OCI-LY3 (cell line): ENCODE results near the gene ACTRT2.

Experiments
- H2AFZ ChIP-seq: fragments of 200-600, 300-600 bp; shearing (Covaris generic); 2 replicates; pipeline ENCODE4 v1.6.0; 2014; ENCODE audit warnings: antibody characterized with exemption, low read depth, low read length
- H3K27ac ChIP-seq: fragments of 200-600, 300-600 bp; sonication (generic); 2 replicates; pipeline ENCODE4 v1.5.1; 2014; ENCODE audit warnings: mild to moderate bottlenecking, low read length, moderate library complexity, mixed read lengths
- H3K27me3 ChIP-seq: fragments of 200-600, 300-600 bp; sonication (generic); 2 replicates; pipeline ENCODE4 v1.6.1; 2014; ENCODE audit warnings: low read depth, low read length, mixed read lengths
- H3K36me3 ChIP-seq: fragments of 200-600, 300-600 bp; sonication (generic); replicated peaks from 2 replicates; pipeline ENCODE3; 2014; ENCODE audit warnings: low read depth, low read length, mixed read lengths
- H3K4me1 ChIP-seq: fragments of 300-600, 200-600 bp; sonication (generic); 2 replicates; pipeline ENCODE4 v1.6.1; 2014; ENCODE audit warnings: low read length, mixed read lengths
- H3K4me2 ChIP-seq: fragments of 200-600, 300-600 bp; sonication (generic); 2 replicates; pipeline ENCODE4 v1.6.1; 2014; ENCODE audit warnings: low read length, mixed read lengths
- H3K4me3 ChIP-seq: fragments of 300-600, 200-600 bp; sonication (generic); 2 replicates; pipeline ENCODE4 v1.5.1; 2014; ENCODE audit warnings: antibody characterized with exemption, mild to moderate bottlenecking, low read length, moderate library complexity
- H3K79me2 ChIP-seq: fragments of 300-600, 200-600 bp; shearing (Covaris generic); 2 replicates; pipeline ENCODE4 v1.6.1; 2014; ENCODE audit warnings: mild to moderate bottlenecking, low read length, mixed read lengths
- H3K9ac ChIP-seq: fragments of 300-600, 200-600 bp; shearing (Covaris generic); 2 replicates; pipeline ENCODE4 v1.6.0; 2014; ENCODE audit warnings: mild to moderate bottlenecking, low read length, moderate library complexity
- H3K9me3 ChIP-seq: fragments of 200-600, 300-600 bp; shearing (Covaris generic); 2 replicates; pipeline ENCODE4 v1.6.1; 2014; ENCODE audit warnings: low read length, mixed read lengths; ENCODE audit not compliant: insufficient read depth
- H4K20me1 ChIP-seq: fragments of 200-600, 300-600 bp; sonication (generic); 2 replicates; pipeline ENCODE4 v1.6.1; 2016; ENCODE audit warnings: low read length, mixed read lengths; ENCODE audit not compliant: insufficient read depth
- EZH2phosphoT487 ChIP-seq: fragments of 200-600 bp; shearing (Covaris generic); IDR thresholded peaks from 2 replicates; pipeline ENCODE4 v1.6.1; 2018; ENCODE audit warnings: antibody characterized with exemption, mixed run types, low read depth
- TF ChIP-seq, protein P1 (sequence below): fragments of 200-600, 300-600 bp; sonication (generic); IDR thresholded peaks from 2 replicates; pipeline ENCODE4 v1.5.1; 2014; ENCODE audit warnings: antibody characterized with exemption, low read length, low read depth

ACTRT2 gene

GRCh38 chr1:3028531-3029282 is 7.4 kb downstream of the ACTRT2 start:
- no peak overlapping the region for H3K4me3 ChIP-seq
- no peaks in the 10 kb centered on the region for H4K20me1 ChIP-seq
- no peaks in the 10 kb centered on the region for H3K27me3 ChIP-seq
- no peaks in the 10 kb centered on the region for H3K4me1 ChIP-seq
- no peak overlapping the region for H3K27ac ChIP-seq
- TF ChIP-seq, protein P1, sequence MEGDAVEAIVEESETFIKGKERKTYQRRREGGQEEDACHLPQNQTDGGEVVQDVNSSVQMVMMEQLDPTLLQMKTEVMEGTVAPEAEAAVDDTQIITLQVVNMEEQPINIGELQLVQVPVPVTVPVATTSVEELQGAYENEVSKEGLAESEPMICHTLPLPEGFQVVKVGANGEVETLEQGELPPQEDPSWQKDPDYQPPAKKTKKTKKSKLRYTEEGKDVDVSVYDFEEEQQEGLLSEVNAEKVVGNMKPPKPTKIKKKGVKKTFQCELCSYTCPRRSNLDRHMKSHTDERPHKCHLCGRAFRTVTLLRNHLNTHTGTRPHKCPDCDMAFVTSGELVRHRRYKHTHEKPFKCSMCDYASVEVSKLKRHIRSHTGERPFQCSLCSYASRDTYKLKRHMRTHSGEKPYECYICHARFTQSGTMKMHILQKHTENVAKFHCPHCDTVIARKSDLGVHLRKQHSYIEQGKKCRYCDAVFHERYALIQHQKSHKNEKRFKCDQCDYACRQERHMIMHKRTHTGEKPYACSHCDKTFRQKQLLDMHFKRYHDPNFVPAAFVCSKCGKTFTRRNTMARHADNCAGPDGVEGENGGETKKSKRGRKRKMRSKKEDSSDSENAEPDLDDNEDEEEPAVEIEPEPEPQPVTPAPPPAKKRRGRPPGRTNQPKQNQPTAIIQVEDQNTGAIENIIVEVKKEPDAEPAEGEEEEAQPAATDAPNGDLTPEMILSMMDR = no peak
- no peak for TF ChIP-seq EZH2phosphoT487
- no peak overlapping the region for H3K4me2 ChIP-seq
- H3K79me2 ChIP-seq = no peaks in the 10 kb centered on the region
- no peak overlapping the region for H3K9ac ChIP-seq
- no peak overlapping the region for H2AFZ ChIP-seq
- H3K9me3 ChIP-seq = no peaks in the 10 kb centered on the region
- H3K36me3 ChIP-seq = no peaks in the 10 kb centered on the region

DNA sequence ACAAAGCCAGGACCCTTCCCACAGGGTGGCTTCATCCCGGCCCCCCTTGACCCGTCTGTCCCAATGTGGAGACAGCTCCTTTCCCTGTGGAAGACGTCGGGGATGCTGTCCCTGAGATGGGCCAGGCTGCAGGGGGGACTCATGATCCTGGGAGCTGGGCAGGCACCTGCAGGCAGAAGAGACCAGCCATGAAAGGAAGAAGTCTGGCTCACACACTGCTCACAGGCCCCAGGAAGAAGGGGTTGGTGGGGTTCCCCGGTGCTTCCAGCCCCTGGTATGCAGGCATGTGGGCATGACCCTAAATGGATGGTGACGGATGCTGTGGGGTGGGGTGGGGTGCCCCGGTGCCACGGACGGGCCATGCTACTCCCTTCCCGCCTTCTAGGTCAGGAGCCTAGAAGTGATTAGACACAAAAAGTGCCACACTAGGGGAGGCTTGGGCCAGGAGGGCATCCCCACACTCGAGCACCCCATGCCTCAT is 8.3 kb downstream of the ACTRT2 start:
- Histone ChIP-seq H3K79me2 (no peaks in the 10 kb centered on the region), H3K9ac (no peak overlapping the region), H3K9me3 (no peaks in the 10 kb centered on the region), H3K4me1 (no peaks in the 10 kb centered on the region), H2AFZ (no peak overlapping the region), H3K27ac (no peak overlapping the region), H3K4me3 (no peak overlapping the region), H4K20me1 (no peaks in the 10 kb centered on the region), H3K27me3 (no peaks in the 10 kb centered on the region), H3K36me3 (no peaks in the 10 kb centered on the region), H3K4me2 (no peak overlapping the region)
- TF ChIP-seq EZH2phosphoT487 = no peak
- TF ChIP-seq, protein P1 = no peak

GRCh38 chr1:3029991-3030662 is 8.9 kb downstream of the ACTRT2 start:
- TF ChIP-seq, protein P1 = no peak
- TF ChIP-seq EZH2phosphoT487 = no peak
- Histone ChIP-seq H3K4me1 (no peaks in the 10 kb centered on the region), H3K27ac (no peak overlapping the region), H3K9ac (no peak overlapping the region), H3K79me2 (no peaks in the 10 kb centered on the region), H3K27me3 (no peaks in the 10 kb centered on the region), H3K9me3 (no peaks in the 10 kb centered on the region), H3K4me2 (no peak overlapping the region), H3K36me3 (no peaks in the 10 kb centered on the region), H4K20me1 (no peaks in the 10 kb centered on the region), H3K4me3 (no peak overlapping the region), H2AFZ (no peak overlapping the region)

DNA sequence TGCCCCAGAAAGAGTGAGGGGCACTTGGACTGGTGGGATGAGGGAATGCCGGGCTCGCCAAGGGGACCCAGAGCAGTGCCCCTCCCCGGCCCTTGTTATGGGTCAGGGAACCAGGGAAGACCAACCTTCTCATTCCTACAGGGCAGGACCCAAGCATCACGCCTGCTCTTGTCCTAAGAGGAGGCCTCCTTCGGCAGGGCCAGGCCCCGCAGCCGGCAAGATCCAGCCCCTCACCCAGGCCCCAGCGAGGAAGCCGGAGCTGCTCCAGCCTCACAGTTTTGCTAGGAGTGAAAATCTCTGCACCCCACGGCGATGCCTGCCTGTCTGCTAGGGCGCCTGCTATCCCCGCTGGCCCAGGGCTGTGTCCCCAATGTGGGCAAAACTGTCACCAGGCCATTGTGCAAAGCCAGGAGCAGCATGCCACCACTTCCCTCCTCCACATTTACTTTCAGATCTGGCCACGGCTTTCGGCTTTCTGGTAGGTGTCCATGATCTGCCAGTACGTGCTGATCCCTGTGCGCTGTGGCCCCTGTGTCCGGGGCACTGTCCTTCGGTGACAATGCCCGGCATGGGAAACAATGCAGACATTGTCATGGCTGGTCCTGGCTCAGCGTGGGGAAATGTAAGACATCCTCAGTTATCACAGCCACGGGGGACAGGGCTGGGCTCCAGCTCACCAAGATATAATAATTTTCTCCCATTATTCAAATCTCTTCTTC is 9.6 kb downstream of the ACTRT2 start:
- H3K9ac ChIP-seq = no peak overlapping the region
- no peaks in the 10 kb centered on the region for H3K36me3 ChIP-seq
- H3K4me1 ChIP-seq = no peaks in the 10 kb centered on the region
- H3K4me2 ChIP-seq = no peak overlapping the region
- H3K9me3 ChIP-seq = no peaks in the 10 kb centered on the region
- H3K27ac ChIP-seq = no peak overlapping the region
- no peaks in the 10 kb centered on the region for H4K20me1 ChIP-seq
- no peaks in the 10 kb centered on the region for H3K79me2 ChIP-seq
- no peak overlapping the region for H2AFZ ChIP-seq
- H3K27me3 ChIP-seq = no peaks in the 10 kb centered on the region
- H3K4me3 ChIP-seq = no peak overlapping the region
- TF ChIP-seq, protein P1 = no peak
- no peak for TF ChIP-seq EZH2phosphoT487
